ENCODE data around the gene ERI3. TPM values are rescaled to one million over a fixed set of nuclear protein-coding genes. Genes with fewer than 3 reads are reported as not detected.

Gene ERI3
- total and polyA plus RNA-seq, 2 experiments from 2014 or later = 59.4 to 93.2 TPM

DNA sequence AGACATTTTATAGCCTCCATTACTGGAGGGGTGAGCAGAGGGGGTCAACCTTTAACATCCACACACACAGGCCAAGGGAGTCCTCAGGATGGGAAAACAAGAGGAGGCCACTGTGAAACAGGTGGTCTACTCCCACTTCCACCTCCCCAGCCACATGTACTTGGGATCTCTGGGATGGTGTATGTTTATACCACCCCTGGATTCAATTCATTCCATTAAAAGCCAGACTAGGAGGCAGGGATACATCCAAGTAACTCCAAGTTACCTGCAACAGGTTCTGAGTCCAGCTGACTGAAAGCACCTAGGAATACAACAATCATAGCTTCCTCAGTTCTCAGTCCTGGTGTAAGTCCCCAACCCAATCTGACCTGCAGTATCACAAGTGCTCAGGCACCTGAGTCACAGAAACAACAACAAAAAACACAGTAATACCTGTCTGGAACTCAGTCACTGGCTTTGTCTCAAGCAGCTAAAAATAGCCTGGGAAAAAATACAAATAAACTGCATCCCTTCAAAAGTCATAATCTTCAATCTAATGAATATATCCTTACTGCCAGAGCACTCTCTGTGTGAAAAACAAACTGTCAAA is 9.8 kb downstream of the ERI3 start:
- H2AFZ ChIP-seq = no peak overlapping the region
- peaks cover 28% of the 10 kb centered on the region for H4K20me1 ChIP-seq (ENCODE audit: insufficient read depth, poor library complexity, severe bottlenecking)

DNA sequence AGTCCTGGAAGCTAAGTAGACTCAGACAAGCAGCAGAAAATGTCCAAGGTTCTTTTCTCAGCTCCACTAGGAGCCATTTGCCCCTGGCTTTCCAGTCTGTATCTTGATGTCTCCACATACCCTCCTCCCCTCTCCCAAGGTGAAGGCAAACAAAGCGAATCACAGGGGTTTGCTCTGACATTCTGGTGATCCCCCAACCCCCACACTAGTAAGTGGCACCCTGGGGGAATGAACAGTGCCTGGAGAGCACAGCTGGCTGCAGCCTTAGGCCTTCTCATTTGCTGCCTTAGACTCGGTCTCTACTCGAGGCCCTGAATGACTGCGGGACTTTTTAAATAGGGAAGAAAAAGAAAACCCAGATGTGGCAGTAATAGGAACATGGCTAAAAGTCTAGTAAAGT is 15.3 kb downstream of the ERI3 start:
- Histone ChIP-seq H3K9me3 (ENCODE audit: low read depth) (no peaks in the 10 kb centered on the region), H3K79me2 (peaks cover 43% of the 10 kb centered on the region), H3K36me3 (replicated peaks; ENCODE audit: insufficient read depth, low read depth) (no peaks in the 10 kb centered on the region), H3K4me2 (no peak overlapping the region), H2AFZ (no peak overlapping the region), H3K4me3 (no peak overlapping the region), H3K27ac (no peak overlapping the region), H3K9me2 (replicated peaks; ENCODE audit: insufficient read depth) (no peaks in the 10 kb centered on the region), H4K20me1 (ENCODE audit: insufficient read depth, poor library complexity, severe bottlenecking) (peaks cover 8% of the 10 kb centered on the region), H3K27me3 (no peaks in the 10 kb centered on the region), H3K4me1 (ENCODE audit: insufficient read depth) (no peaks in the 10 kb centered on the region)
- DNase-seq (ENCODE audit: low spot score) = no peak
- TF ChIP-seq EZH2phosphoT487 (IDR thresholded peaks at IDR 0.05; ENCODE audit: low read depth, severe bottlenecking, unreplicated experiment) (no peak), EZH2 (IDR thresholded peaks at IDR 0.05; ENCODE audit: borderline replicate concordance) (no peak)
- TF ChIP-seq, protein P1, sequence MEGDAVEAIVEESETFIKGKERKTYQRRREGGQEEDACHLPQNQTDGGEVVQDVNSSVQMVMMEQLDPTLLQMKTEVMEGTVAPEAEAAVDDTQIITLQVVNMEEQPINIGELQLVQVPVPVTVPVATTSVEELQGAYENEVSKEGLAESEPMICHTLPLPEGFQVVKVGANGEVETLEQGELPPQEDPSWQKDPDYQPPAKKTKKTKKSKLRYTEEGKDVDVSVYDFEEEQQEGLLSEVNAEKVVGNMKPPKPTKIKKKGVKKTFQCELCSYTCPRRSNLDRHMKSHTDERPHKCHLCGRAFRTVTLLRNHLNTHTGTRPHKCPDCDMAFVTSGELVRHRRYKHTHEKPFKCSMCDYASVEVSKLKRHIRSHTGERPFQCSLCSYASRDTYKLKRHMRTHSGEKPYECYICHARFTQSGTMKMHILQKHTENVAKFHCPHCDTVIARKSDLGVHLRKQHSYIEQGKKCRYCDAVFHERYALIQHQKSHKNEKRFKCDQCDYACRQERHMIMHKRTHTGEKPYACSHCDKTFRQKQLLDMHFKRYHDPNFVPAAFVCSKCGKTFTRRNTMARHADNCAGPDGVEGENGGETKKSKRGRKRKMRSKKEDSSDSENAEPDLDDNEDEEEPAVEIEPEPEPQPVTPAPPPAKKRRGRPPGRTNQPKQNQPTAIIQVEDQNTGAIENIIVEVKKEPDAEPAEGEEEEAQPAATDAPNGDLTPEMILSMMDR (IDR thresholded peaks at IDR 0.05; ENCODE audit: poor library complexity) = no peak
- 72% methylated on average over 4 of the region's 4 CpGs for WGBS (ENCODE audit: low lambda C conversion rate, missing lambda C conversion rate)

More for the DNA sequence above, 9.8 kb downstream of the ERI3 start:
- no peak overlapping the region for H3K4me3 ChIP-seq
- H3K9me2 ChIP-seq (replicated peaks; ENCODE audit: insufficient read depth) = no peaks in the 10 kb centered on the region
- H3K4me1 ChIP-seq (ENCODE audit: insufficient read depth) = peaks cover 6% of the 10 kb centered on the region
- H3K9me3 ChIP-seq (ENCODE audit: low read depth) = no peaks in the 10 kb centered on the region
- H3K27me3 ChIP-seq = no peaks in the 10 kb centered on the region
- H3K36me3 ChIP-seq (replicated peaks; ENCODE audit: insufficient read depth, low read depth) = no peaks in the 10 kb centered on the region
- no peak for DNase-seq (ENCODE audit: low spot score)
- H3K79me2 ChIP-seq = peaks cover 90% of the 10 kb centered on the region
- no peak overlapping the region for H3K4me2 ChIP-seq
- TF ChIP-seq EZH2 (IDR thresholded peaks at IDR 0.05; ENCODE audit: borderline replicate concordance) (no peak), EZH2phosphoT487 (IDR thresholded peaks at IDR 0.05; ENCODE audit: low read depth, severe bottlenecking, unreplicated experiment) (no peak)
- TF ChIP-seq, protein P1 (IDR thresholded peaks at IDR 0.05; ENCODE audit: poor library complexity) = no peak
- no peak overlapping the region for H3K27ac ChIP-seq

DNA sequence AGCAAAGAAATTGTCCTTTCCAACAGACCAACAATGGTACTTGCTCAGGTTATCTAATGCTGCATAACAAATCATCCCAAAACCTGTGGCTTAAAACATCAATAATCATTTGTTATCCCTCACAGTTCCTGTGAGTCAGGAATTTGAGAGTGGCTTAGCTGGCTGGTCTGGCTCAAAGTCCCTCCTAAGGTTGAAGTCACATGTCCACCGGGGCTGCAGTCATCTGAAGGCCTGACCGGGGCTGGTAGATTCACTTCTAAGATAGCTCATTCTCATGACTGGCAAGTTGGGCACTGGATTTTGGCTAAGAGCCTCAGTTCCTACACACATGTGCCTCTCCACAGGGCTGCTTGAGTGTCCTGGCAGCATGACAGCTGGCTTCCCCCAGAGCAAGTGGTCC is 16.9 kb downstream of the ERI3 start:
- no peaks in the 10 kb centered on the region for H3K9me2 ChIP-seq (replicated peaks; ENCODE audit: insufficient read depth)
- H3K27me3 ChIP-seq = no peaks in the 10 kb centered on the region
- WGBS (ENCODE audit: low lambda C conversion rate, missing lambda C conversion rate) = 85% methylated on average over 2 of the region's 2 CpGs
- peaks cover 3% of the 10 kb centered on the region for H4K20me1 ChIP-seq (ENCODE audit: insufficient read depth, poor library complexity, severe bottlenecking)
- no peaks in the 10 kb centered on the region for H3K36me3 ChIP-seq (replicated peaks; ENCODE audit: insufficient read depth, low read depth)
- H2AFZ ChIP-seq = no peak overlapping the region
- no peaks in the 10 kb centered on the region for H3K9me3 ChIP-seq (ENCODE audit: low read depth)
- peaks cover 30% of the 10 kb centered on the region for H3K79me2 ChIP-seq
- H3K4me1 ChIP-seq (ENCODE audit: insufficient read depth) = no peaks in the 10 kb centered on the region
- H3K4me2 ChIP-seq = no peak overlapping the region
- H3K4me3 ChIP-seq = no peak overlapping the region
- no peak for TF ChIP-seq EZH2phosphoT487 (IDR thresholded peaks at IDR 0.05; ENCODE audit: low read depth, severe bottlenecking, unreplicated experiment)
- TF ChIP-seq, protein P1 (IDR thresholded peaks at IDR 0.05; ENCODE audit: poor library complexity) = no peak
- no peak for TF ChIP-seq EZH2 (IDR thresholded peaks at IDR 0.05; ENCODE audit: borderline replicate concordance)
- H3K27ac ChIP-seq = no peak overlapping the region
- DNase-seq (ENCODE audit: low spot score) = no peak
